B cell (primary cell): ENCODE data around the gene UGGT1.

Experiments
- CTCF ChIP-seq: fragments of 200-600 bp; IDR thresholded peaks from one replicate; pipeline ENCODE4 v1.8.0; 2022; ENCODE audit warnings: antibody characterized with exemption, mild to moderate bottlenecking
- EZH2 ChIP-seq: IDR thresholded peaks from 2 replicates; pipeline ENCODE4 v1.6.1; 2012; ENCODE audit warnings: borderline replicate concordance, low read depth, mild to moderate bottlenecking, moderate library complexity, low read length; ENCODE audit not compliant: insufficient read depth, poor library complexity, severe bottlenecking

DNA sequence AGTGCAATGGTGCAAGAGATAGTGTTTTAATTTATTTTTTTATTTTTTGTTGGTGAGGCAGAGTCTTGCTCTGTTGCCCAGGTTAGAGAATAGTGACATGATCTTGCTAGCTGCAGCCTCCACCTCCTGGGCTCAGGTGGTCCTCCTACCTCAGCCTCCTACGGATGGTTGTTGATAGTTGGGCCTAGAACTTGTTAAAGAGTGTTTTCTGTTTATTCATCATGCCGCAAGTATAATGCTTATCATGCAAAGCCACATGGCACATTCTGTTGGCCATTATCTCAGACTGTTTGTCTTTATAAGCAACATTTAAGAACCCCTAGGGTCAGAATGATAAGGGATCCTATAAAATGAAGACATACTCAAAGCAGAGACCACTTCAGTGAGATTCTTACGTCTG, 1.7 kb downstream of the UGGT1 start:
- no peak for TF ChIP-seq CTCF
- TF ChIP-seq EZH2, result no peak
